Cerebellar cortex (tissue), 1 donor: Measurements from ENCODE around the gene C1QTNF6.
"Not testable (repeated sequence)": the region's sequence is repeated elsewhere in the genome, so short reads cannot be mapped to it uniquely, and the experiment has no call there.

Source experiments
- DNase-seq: peaks from one replicate; pipeline ENCODE4 v3.0.0-alpha.2; 2015; ENCODE audit warnings: low spot score

The C1QTNF6 gene

GRCh38 chr22:37206841-37207821, 19.1 kb upstream of the C1QTNF6 start:
- DNase-seq: no peak

DNA sequence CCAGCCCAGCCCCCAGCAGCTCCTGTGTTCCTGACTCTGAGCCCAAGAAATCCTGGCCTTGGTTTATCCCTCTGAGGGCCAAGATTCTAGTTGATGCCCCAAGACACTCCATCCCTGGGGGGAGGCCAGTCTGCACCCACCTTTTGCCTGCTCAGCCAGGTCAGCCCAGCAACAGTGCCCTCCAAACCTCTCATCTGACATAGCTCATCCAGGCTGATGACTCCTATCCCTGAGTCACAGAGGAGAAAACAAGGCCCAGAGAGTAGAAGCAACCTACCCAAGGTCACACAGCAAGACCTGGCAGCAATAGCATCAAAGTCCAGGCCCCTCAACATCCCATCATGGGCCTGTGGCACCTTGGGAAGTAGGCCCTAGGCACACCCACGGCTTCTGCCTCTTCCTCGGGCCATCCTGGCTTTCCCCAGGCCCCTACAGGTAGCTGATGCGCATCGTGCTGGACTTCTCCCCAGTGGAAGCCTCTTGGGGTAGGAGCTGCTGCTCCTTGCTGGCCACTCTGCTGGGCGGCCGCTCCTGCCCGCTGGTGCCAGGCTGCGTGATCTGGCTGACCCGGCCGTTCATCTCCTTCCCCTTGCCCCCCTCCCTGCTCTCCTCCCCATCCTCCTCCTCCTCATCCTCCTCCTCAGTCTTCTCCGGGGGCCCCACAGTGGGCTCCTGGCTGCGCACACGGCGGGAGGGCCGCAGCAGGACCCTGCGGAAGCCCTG, 18.2 kb upstream of the C1QTNF6 start:
- DNase-seq: no peak

DNA sequence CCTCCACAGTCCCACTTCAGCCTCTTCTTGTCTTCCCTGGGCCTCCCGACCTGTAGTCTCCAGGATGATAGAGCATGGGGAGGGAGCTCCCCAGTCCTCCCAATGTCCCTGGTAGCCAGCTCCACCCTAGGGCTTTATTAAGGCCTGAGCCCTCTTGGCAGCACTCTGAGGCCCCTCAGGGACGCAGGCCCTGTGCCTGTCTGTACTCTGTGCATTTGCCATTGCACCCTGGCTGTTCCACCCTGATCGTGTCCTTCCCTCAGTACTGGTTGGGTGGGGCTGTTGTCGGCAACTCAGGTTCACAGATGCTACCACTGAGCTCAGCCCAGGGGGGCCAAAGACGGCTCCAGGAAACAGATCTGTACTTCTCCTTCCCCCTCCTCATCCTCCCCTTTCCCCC, 17.0 kb upstream of the C1QTNF6 start:
- DNase-seq: no peak

GRCh38 chr22:37204045-37204655, 16.1 kb upstream of the C1QTNF6 start:
- no peak for DNase-seq

GRCh38 chr22:37203354-37204044, 15.5 kb upstream of the C1QTNF6 start:
- no peak for DNase-seq

DNA sequence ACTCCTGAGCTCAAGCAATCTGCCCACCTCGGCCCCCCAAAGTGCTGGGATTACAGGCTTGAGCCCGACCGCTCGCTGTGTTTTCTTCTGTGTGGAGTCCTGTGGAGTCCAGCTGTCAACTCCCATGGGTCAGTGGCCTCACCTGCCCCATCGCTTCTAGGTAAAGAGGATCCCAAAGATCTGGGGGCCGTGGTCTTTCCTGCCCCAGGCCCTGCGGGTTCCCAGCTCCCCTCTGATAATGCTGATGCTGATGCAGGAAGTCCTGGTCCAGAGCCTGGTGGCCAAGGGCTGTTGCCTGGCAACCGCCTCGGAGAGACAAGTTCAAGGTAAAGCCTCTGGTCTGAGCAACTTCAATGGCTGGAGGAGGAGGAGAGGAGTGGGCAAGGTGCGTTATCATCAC, 14.7 kb upstream of the C1QTNF6 start:
- no peak for DNase-seq

DNA sequence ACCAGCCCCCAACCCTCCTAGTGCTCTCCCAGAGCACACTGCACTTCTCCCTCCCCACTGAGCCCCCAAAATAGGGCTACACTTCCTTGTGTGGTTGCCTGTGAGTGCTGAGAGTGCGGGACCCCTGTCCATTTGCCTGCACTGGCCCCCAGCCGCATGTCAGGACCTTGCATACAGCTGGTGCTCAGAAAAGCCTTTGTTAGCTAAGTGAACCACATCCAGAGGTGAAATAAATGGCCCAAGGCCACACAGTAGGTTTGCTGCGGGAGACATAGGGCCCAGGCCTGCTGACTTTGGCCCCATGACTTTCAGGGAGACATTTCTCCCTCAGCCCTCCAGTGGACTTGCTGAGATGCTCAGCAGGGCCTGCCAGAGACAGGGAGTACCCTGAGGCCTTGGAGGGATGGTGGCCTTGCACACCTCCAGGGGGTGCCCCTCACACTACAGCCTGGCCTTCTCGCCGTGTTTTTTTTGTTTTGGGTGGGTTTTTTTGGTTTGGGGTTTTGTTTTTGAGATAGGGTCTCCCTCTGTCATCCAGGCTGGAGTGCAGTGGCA, 14.0 kb upstream of the C1QTNF6 start:
- no peak for DNase-seq

DNA sequence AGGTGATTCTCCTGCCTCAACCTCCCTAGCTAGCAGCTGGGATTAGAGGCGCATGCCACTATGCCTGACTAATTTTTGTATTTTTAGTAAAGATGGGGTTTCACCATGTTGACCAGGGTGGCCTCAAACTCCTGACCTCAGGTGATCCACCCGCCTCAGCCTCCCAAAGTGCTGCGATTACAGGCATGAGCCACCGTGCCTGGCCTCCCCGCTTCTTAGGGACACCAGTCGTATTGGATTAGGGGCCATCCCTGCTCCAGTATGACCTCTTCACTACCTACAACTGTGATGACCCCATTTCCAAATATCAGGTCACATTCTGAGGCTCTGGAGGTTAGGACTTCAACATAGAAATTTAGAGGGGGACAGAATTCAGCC, 13.4 kb upstream of the C1QTNF6 start:
- not testable (repeated sequence) for DNase-seq

GRCh38 chr22:37199760-37200108, 11.7 kb upstream of the C1QTNF6 start:
- DNase-seq: no peak

DNA sequence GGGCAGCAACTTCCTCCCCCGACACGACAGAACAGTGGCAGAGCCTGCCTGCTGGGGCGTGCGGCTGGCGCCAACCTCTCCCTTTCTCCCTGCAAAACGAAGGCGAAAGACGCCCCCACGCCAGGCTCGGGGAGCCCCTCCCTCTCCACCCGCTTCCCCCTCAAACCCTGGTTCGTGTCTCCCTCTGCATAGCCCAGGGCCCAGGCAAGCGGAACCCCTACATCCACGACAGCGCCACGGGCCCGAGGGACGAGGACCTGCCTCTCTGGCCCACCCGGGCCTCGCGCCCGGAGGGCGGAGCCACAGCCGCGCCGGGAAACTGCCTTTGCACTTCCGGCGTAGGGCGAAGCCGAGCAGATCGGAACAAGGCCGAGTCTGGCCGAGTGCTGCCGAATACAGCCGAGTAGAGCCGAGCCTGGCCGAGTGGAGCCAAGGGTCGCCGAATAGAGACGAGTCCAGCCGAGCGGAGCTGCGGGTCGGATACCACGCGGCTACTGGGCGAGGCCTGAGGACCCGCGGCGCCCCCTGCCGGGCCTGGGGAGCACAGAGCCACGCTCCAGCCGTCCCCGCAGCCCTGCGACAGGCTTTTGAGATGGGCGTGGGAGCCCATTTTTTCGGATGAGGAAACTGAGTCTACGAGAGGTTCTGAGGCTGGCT, 11.2 kb upstream of the C1QTNF6 start:
- peak; percentile 95 for DNase-seq

DNA sequence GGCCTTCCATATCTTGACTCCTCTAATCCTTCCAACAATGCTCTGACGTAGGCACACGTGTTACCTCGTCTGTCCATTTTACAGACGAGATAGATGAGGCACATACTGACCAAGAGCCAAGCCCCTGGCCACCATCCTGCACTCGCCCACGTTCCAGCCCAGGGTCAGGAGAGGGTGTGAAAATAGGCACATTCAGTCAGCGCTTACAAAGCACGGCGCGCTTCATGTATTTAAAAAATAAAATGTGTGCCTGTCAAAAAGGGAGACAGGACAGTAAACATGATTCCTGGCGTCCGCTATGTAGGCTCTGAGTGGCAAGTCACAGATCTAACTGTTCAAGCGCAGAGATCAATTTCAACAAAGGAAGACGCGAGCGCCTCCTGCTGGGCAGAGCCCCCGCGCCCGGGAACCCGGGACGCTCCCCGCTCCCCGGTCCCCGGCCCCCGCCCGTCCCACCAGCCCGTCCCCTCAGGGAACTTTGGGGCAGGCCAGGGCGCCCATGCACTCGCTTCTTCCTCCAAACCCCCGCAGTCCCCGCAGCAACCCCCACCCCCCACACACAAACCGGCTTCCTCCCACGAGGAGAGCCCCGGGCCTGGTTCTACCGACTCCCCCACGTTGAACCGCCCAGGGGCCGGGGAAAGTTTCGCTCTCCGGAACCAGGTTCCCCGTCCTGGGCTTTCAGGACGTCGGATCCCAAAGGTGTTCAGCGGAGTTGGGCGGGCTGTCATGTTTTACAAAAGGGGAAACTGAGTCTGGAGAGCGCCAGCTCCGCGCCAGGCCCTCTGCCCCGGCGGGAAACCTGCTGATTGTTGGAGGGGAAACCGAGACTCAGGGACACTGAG, 10.4 kb upstream of the C1QTNF6 start:
- peak; percentile 64 for DNase-seq

GRCh38 chr22:37197451-37198257, 9.6 kb upstream of the C1QTNF6 start:
- DNase-seq: peak; percentile 61

- DNase-seq: no peak
Measured at GRCh38 chr22:37196539-37197450, 8.7 kb upstream of the C1QTNF6 start.

GRCh38 chr22:37195921-37196320, 7.9 kb upstream of the C1QTNF6 start:
- DNase-seq: no peak

GRCh38 chr22:37194750-37195149, 6.7 kb upstream of the C1QTNF6 start:
- no peak for DNase-seq

DNA sequence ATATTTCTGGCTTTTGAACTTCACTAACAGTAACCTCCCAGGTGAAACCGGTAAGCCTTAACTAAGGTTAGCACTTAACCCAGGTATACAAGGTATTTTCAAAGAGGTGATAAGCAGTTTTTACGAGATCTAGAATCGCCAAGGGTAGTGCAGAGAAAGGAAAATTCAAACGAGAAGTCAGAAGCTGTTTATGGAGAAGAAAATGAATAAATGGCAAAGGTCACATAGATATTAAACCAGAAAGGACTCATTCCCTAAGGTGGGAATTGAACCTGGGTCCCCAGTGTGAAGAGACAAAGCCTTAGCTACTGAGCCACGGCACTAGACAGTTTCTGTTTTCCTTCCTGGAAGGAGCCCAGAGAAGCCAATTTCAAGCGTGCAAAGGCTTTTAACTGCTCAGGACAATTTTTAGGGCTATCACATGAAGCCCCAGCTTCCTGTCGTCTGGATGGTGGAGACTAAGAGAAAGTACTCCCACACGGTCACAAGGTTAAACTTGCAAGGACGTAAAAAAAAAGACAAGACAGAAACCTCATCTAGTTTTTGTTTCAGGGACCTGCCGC, 5.7 kb upstream of the C1QTNF6 start:
- peak; percentile 70 for DNase-seq

- DNase-seq: no peak
Measured at GRCh38 chr22:37192741-37193140, 4.7 kb upstream of the C1QTNF6 start.

DNA sequence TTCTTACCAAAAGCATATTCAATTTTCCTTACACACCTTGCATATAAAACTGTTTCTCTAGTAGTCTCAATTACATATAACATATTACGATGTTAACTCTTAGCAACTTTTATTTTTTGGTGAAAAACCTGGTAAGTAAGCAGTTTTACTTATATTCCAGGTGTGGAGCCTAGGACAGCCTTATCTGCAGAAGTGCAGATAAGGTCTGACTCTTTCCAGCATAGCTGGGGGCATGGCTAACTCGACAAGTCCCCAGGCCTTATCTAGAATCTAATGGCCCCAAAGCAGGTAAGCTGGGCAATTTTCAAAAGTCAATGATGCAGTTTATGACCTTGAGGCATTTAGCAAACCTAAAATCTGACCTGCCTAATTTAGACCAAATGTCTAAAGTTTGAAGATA, 4.2 kb upstream of the C1QTNF6 start:
- DNase-seq: no peak
